GM13976 (cell line): Measurements from ENCODE around the gene TNNI3K.

Experiments
- DNase-seq: peaks from one replicate; pipeline ENCODE4 v3.0.0; 2012; ENCODE audit warnings: low spot score
- CTCF ChIP-seq: IDR thresholded peaks from 2 replicates; pipeline ENCODE4 v1.5.1; 2012; ENCODE audit warnings: borderline replicate concordance, mild to moderate bottlenecking; ENCODE audit not compliant: insufficient read depth; ENCODE audit errors: extremely low read depth, missing control alignments, control extremely low read depth
- in situ Hi-C: fragments of 300-500 bp; cut with MboI; formaldehyde crosslinking; loops from one replicate; pipeline ENCODE4 v1.12.0; 2022; ENCODE audit warnings: low sequenced_read_pairs, mixed read lengths, inconsistent platforms; ENCODE audit not compliant: unreplicated experiment

The TNNI3K gene, protein sequence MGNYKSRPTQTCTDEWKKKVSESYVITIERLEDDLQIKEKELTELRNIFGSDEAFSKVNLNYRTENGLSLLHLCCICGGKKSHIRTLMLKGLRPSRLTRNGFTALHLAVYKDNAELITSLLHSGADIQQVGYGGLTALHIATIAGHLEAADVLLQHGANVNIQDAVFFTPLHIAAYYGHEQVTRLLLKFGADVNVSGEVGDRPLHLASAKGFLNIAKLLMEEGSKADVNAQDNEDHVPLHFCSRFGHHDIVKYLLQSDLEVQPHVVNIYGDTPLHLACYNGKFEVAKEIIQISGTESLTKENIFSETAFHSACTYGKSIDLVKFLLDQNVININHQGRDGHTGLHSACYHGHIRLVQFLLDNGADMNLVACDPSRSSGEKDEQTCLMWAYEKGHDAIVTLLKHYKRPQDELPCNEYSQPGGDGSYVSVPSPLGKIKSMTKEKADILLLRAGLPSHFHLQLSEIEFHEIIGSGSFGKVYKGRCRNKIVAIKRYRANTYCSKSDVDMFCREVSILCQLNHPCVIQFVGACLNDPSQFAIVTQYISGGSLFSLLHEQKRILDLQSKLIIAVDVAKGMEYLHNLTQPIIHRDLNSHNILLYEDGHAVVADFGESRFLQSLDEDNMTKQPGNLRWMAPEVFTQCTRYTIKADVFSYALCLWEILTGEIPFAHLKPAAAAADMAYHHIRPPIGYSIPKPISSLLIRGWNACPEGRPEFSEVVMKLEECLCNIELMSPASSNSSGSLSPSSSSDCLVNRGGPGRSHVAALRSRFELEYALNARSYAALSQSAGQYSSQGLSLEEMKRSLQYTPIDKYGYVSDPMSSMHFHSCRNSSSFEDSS

DNA sequence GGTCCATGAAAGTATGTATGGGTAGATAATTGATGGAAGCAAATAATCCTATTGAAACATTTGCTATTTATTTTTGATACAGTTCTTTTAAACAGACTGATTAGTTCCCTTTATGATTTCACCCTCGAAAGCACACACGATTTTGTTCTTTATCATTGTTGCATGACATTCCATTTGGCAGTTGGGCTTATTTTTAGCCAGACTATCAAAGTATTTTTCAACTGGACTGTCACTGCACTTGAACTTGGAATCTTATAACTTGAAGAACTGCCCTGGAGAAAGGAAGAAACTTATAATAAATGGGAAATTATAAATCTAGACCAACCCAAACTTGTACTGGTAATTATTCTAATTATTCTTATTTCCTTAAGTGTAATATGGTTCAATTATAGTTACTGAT lies at the start of gene TNNI3K:
Gene TNNI3K (plus strand): TSS at position 235 of the 400 bp plus-strand sequence. CDS start 65 bp downstream, at position 300.
- no peak for DNase-seq
- in situ Hi-C loops = no loop called here
- no peak for TF ChIP-seq CTCF

- no peak for TF ChIP-seq CTCF
- DNase-seq = no peak
- in situ Hi-C loops = no loop called here
These were observed 41.3 kb upstream of the TNNI3K start for GRCh38 chr1:74193908-74194307.

- DNase-seq = no peak
- in situ Hi-C loops = no loop called here
These were observed 39.8 kb upstream of the TNNI3K start for GRCh38 chr1:74195339-74195738.

DNA sequence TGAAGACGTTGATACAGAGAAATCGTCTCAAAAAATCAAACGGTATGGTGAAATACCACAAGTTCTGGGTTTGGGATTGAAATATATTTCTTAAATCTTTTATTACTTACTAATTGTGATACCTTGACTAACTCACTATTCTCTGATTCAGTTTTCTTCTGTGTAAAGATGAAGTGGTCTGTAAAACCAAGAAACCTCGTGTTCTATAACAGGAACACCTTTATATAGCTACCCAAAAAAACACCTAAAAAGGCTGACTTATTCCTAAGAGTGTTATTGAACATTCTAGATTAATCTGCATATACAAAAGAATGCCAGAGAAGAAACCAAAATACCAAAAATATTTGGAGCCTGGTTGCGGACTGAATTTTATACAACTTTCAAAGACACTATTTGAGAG lies 37.9 kb upstream of the TNNI3K start:
- TF ChIP-seq CTCF = no peak
- DNase-seq = peak; percentile 7

More at GRCh38 chr1:74195339-74195738, 39.8 kb upstream of the TNNI3K start:
- no peak for TF ChIP-seq CTCF

GRCh38 chr1:74197657-74198552 lies 37.3 kb upstream of the TNNI3K start, which contains the start of the genes FPGT and LRRIQ3:
FPGT (plus strand) TSS chr1:74198242; CDS start chr1:74198279, 37 bp downstream.
LRRIQ3 (minus strand) TSS chr1:74198176; CDS start chr1:74183684, 14,492 bp downstream.
- in situ Hi-C loops = no loop called here
- peak; percentile 93 for DNase-seq
- TF ChIP-seq CTCF = no peak

More for the DNA sequence above, 37.9 kb upstream of the TNNI3K start:
- in situ Hi-C loops = no loop called here
